Activated T-helper 1 cell treated with anti-CD3 and anti-CD28 coated beads, Interleukin-12 subunit alpha, Interleukin-12 subunit beta, Interleukin-2, Interleukin-4 antibody, amounts not matched to agents 30 ng/mL and 10 ng/mL and 1 ng/mL, durations not matched to agents 14 hours and 24 hours and 36 hours (primary cell): ENCODE results near the gene ADGRA1. TPM values are rescaled to one million over a fixed set of nuclear protein-coding genes. Genes with fewer than 3 reads are reported as not detected.

Source experiments
- DNase-seq: peaks from one replicate; pipeline ENCODE4 v3.0.0; 2021; ENCODE audit warnings: low spot score
- H3K27ac Mint-ChIP-seq: one replicate; pipeline ENCODE4 v1.8.0; 2021; ENCODE audit warnings: mild to moderate bottlenecking, mixed read lengths
- H3K27me3 Mint-ChIP-seq: one replicate; pipeline ENCODE4 v1.8.0; 2022; ENCODE audit warnings: mild to moderate bottlenecking, moderate library complexity, mixed read lengths; ENCODE audit not compliant: insufficient read depth
- H3K36me3 Mint-ChIP-seq: one replicate; pipeline ENCODE4 v1.8.0; 2021; ENCODE audit warnings: low read depth, mixed read lengths
- H3K4me1 Mint-ChIP-seq: one replicate; pipeline ENCODE4 v1.8.0; 2021; ENCODE audit warnings: low read depth, mixed read lengths
- H3K4me3 Mint-ChIP-seq: one replicate; pipeline ENCODE4 v1.8.0; 2021; ENCODE audit warnings: mild to moderate bottlenecking, moderate library complexity, mixed read lengths
- H3K9me3 Mint-ChIP-seq: one replicate; pipeline ENCODE4 v1.8.0; 2021; ENCODE audit warnings: mixed read lengths
- intact Hi-C: fragments of 100-400 bp; cut with micrococcal nuclease; formaldehyde crosslinking; loops from one replicate; pipeline ENCODE4 v1.15.1; 2024
- total RNA-seq: library from RNA; stranded (reverse); gene quantifications from 2 replicates; pipeline ENCODE4 v1.2.3, GENCODE V29; 2022

ADGRA1 gene
- total RNA-seq, 1 donor from 2014 or later, result not detected

DNA sequence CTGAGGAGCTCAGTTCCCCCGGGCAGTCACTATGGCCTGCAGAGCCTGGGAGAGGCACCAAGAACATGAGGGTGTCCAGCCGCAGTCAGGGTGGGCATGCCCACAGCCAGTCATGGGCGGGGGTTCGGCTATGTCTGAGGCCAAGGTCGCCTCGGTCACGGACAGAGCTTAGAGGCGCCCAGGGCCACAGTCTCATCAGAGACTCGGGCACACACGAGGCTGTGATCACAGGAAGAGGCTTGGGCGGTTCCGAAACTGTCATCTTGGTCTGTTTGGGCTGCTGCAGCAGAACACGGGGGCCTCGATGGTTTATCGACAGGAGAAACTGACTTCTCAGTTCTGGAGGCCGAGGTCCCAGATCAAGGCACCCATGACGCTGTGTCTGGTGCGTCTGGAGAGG lies 9.7 kb downstream of the ADGRA1 start:
- intact Hi-C loops, result no loop called here
- Mint-ChIP-seq H3K4me3 (no peak overlapping the region), H3K9me3 (no peaks in the 10 kb centered on the region)

DNA sequence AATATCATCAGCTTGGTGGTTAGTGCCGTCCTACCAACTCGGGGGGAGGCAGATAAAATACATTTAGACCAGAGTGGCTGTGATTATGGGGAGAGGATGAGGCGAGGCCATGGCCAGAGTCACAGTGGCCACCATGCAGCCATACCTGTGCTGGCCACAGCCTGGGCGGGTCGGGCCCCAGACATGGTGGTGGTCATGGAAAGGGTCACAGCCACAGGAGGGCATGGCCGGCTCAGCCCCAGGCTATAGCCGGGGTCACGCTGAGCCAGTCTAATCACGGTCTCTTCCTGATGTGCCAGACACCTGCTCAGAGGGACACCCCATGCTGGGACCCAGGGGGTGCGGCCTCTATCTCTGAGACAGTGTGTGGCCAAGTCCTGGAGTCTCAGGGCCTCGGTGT lies 10.2 kb downstream of the ADGRA1 start:
- Mint-ChIP-seq H3K9me3 (no peaks in the 10 kb centered on the region), H3K27me3 (no peaks in the 10 kb centered on the region), H3K27ac (no peak overlapping the region), H3K36me3 (no peaks in the 10 kb centered on the region), H3K4me3 (no peak overlapping the region), H3K4me1 (no peaks in the 10 kb centered on the region)
- DNase-seq, result no peak
- intact Hi-C loops, result no loop called here

More for the DNA sequence above, 9.7 kb downstream of the ADGRA1 start:
- H3K4me1 Mint-ChIP-seq, result no peaks in the 10 kb centered on the region
- no peak for DNase-seq
- H3K36me3 Mint-ChIP-seq, result no peaks in the 10 kb centered on the region
- H3K27me3 Mint-ChIP-seq, result peaks cover 1% of the 10 kb centered on the region
- H3K27ac Mint-ChIP-seq, result no peak overlapping the region

DNA sequence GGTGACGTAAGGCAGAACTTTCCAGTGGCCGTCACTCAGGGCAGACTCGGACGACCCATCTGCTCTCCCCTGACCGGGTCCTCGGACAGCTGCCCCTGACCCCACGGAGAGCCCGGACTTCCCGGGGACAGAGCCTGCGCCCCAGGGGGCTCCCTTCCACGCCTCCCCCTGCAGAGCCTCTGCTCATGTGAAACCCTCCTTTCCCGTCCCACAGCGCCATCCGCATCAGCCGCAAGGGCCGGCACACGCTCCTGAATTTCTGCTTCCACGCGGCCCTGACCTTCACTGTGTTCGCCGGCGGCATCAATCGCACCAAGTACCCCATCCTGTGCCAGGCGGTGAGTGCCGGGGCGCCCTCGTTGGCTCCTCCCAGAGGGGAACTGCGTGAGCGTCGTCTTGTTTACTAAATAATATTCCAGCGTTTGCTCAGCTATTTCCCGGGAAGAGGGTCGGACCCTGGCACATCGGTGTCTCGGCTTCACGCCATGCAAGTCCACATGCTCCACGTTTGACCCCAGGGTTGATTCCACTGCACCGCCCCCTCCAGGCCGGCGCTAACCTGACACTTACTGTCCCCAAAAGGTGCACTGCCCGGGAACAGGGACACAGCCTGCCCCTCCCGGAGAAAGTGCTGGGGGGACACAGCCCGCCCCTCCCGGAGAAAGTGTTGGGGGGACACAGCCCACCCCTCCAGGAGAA lies 10.9 kb downstream of the ADGRA1 start:
- Mint-ChIP-seq H3K9me3 (no peaks in the 10 kb centered on the region), H3K27me3 (no peaks in the 10 kb centered on the region), H3K4me3 (no peak overlapping the region), H3K36me3 (no peaks in the 10 kb centered on the region), H3K27ac (no peak overlapping the region), H3K4me1 (no peaks in the 10 kb centered on the region)
- intact Hi-C loops, result no loop called here
- DNase-seq, result no peak

- H3K36me3 Mint-ChIP-seq, result no peaks in the 10 kb centered on the region
- no peaks in the 10 kb centered on the region for H3K4me1 Mint-ChIP-seq
- no peak overlapping the region for H3K4me3 Mint-ChIP-seq
- no peak overlapping the region for H3K27ac Mint-ChIP-seq
- DNase-seq, result no peak
- H3K9me3 Mint-ChIP-seq, result no peaks in the 10 kb centered on the region
- no peaks in the 10 kb centered on the region for H3K27me3 Mint-ChIP-seq
- intact Hi-C loops, result no loop called here
Observed at GRCh38 chr10:133099571-133099970, 11.8 kb downstream of the ADGRA1 start.

DNA sequence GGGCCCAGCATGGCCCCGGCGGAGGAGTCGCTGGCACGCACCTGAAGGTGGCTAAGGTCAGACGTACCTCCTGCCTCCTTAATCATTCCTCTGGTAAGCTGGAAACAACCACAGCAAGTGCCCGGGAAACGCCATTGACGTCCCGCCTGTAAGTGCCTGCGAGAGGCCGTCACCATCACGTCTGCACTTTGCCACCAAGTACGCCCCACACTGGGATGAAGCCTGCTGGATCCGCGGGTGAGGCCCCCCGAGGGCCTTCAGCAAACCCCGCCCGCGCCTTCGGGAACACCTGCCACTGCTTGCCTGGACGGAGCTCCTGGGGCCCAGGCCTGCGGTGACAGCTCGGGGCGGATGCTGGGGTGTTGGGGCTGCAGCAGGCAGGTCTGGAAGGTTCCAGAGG lies 12.5 kb downstream of the ADGRA1 start:
- peaks cover 2% of the 10 kb centered on the region for H3K27me3 Mint-ChIP-seq
- H3K4me3 Mint-ChIP-seq, result no peak overlapping the region
- no peaks in the 10 kb centered on the region for H3K4me1 Mint-ChIP-seq
- no peaks in the 10 kb centered on the region for H3K36me3 Mint-ChIP-seq
- intact Hi-C loops, result no loop called here
- no peak for DNase-seq
- no peak overlapping the region for H3K27ac Mint-ChIP-seq
- H3K9me3 Mint-ChIP-seq, result no peaks in the 10 kb centered on the region

GRCh38 chr10:133100706-133101415 lies 13.1 kb downstream of the ADGRA1 start:
- intact Hi-C loops, result no loop called here

GRCh38 chr10:133101416-133101810 lies 13.7 kb downstream of the ADGRA1 start:
- H3K4me1 Mint-ChIP-seq, result no peaks in the 10 kb centered on the region
- H3K27me3 Mint-ChIP-seq, result peaks cover 3% of the 10 kb centered on the region
- no peak overlapping the region for H3K27ac Mint-ChIP-seq
- DNase-seq, result no peak
- H3K9me3 Mint-ChIP-seq, result no peaks in the 10 kb centered on the region
- H3K4me3 Mint-ChIP-seq, result no peak overlapping the region
- no peaks in the 10 kb centered on the region for H3K36me3 Mint-ChIP-seq
- intact Hi-C loops, result no loop called here

More at GRCh38 chr10:133100706-133101415, 13.1 kb downstream of the ADGRA1 start:
- Mint-ChIP-seq H3K27me3 (peaks cover 3% of the 10 kb centered on the region), H3K4me3 (no peak overlapping the region), H3K4me1 (no peaks in the 10 kb centered on the region), H3K27ac (no peak overlapping the region), H3K36me3 (no peaks in the 10 kb centered on the region), H3K9me3 (no peaks in the 10 kb centered on the region)
- peak; percentile 5 for DNase-seq

GRCh38 chr10:133102415-133103095 lies 14.8 kb downstream of the ADGRA1 start:
- Mint-ChIP-seq H3K9me3 (peaks cover 9% of the 10 kb centered on the region), H3K27me3 (peaks cover 3% of the 10 kb centered on the region), H3K27ac (no peak overlapping the region), H3K4me3 (no peak overlapping the region), H3K36me3 (no peaks in the 10 kb centered on the region), H3K4me1 (no peaks in the 10 kb centered on the region)
- intact Hi-C loops, result no loop called here
- DNase-seq, result no peak

DNA sequence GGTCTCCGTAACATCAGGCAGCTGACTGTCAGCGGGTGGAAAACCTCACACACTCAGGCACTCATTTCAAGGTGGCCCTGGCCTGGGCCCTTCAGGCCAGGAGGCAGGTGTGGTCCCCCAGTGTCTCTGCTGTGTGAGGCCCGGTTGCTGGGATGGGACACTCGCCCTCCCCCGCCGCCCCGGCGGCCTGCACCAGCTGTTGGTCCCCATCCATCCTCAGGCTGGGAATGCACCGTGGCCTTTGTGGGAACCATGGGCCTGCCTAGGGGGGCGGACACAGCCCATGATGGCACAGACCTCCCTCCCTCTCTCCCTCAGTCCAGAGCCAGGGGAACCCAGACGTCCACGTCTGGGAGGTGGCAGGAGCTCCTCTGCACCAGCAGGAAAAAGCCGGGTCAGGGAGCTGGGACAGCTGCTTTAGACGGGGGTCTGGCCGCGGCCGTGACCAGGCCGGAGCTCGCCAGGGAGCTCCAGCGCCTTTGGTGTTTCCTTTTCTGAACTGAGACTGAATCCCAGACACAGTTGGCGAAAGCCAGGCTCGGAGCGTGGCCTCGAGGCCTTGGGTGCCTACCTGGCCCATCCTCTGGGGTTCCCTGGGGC lies 15.7 kb downstream of the ADGRA1 start:
- Mint-ChIP-seq H3K4me3 (no peak overlapping the region), H3K9me3 (peaks cover 17% of the 10 kb centered on the region), H3K36me3 (no peaks in the 10 kb centered on the region), H3K27me3 (peaks cover 3% of the 10 kb centered on the region), H3K27ac (no peak overlapping the region), H3K4me1 (no peaks in the 10 kb centered on the region)
- intact Hi-C loops, result no loop called here
- no peak for DNase-seq

DNA sequence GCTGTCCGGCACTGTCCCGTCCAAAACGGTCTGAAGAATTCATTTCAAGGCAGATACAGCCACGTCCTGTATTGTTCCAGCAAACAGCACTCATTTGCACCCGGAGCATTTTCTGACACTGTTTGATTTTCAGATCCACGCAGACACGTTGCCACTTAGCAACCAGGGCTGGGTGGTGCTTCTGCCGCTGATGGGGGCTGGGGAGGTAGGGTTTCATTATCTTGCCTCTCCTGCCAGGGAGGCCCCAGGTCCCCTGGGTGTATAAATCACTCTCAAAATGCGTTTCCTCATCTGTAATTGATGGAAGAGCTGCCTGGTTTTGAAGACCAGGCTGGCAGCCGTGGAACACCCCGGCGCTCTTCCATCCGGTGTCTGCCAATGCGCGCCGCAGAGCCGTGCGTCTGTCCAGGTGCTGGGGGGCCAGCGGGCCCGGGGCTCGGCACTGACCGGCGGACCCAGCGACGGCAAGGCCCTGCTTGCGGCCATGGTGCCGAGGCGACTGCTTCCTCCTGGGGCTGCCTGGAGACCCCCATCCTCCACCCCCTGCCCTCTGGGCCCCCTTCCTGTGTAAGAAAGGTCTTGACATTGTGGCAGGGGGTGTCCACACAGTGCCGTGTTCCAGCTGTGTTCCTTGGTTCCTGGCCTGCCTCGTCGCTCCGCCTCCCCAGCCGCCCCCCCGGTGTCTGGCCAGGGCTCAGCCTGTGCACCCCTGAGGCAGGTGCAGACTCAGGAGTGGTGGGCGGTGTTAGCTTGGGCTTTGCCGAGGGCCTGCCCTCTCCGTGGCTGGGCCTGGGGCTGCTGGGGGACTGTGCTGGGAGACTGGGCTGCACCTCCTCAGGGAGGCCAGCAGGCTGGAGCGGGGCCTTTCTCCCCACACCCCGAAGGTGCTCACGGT lies 16.6 kb downstream of the ADGRA1 start:
- H3K9me3 Mint-ChIP-seq, result peaks cover 23% of the 10 kb centered on the region
- intact Hi-C loops, result no loop called here
- no peaks in the 10 kb centered on the region for H3K4me1 Mint-ChIP-seq
- H3K27ac Mint-ChIP-seq, result no peak overlapping the region
- H3K4me3 Mint-ChIP-seq, result no peak overlapping the region
- no peaks in the 10 kb centered on the region for H3K36me3 Mint-ChIP-seq
- peaks cover 3% of the 10 kb centered on the region for H3K27me3 Mint-ChIP-seq
- DNase-seq, result no peak

DNA sequence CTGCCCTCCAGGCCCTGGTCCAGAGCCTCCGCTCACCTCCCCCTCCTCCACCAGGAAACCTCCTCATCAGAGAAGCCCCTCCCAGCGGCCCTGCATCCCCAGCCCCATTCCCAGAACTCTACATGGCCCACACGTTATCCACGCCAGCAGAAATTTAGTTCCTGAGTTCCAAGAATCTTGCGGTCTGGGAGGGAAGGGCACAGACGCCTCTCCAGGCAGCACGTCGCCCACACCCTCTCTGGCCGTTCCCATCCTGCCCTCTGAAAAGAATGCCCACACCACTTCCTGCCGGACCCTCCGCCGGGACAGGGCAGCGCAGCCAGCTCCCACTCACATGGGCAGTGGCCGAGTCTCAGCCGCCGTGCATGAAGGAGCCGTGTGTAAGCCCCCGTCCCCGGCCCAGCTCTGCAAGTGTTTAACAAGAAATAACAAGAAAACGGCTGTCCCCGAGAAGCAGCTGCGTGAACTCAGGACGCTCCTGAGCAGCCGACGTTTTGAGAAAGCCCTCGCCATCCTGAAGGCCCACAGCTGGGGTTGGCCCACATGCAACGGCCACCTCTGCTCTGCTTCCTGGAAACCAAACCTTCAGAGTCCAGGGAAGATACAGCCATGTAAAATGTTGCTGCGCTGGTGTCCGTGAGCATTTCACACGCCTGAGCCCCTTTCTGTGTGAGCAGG lies 17.4 kb downstream of the ADGRA1 start:
- Mint-ChIP-seq H3K27me3 (peaks cover 3% of the 10 kb centered on the region), H3K4me1 (no peaks in the 10 kb centered on the region), H3K36me3 (no peaks in the 10 kb centered on the region), H3K9me3 (peaks cover 27% of the 10 kb centered on the region), H3K4me3 (no peak overlapping the region), H3K27ac (no peak overlapping the region)
- intact Hi-C loops, result no loop called here
- no peak for DNase-seq
